Loucy (cell line): Measurements from ENCODE around the gene LGALS9B.
"Not testable (repeated sequence)": the region's sequence is repeated elsewhere in the genome, so short reads cannot be mapped to it uniquely, and the experiment has no call there.

ENCODE experiments used
- H2AFZ ChIP-seq: fragments of 200-600 bp; sonication (generic); 2 replicates; pipeline ENCODE4 v1.6.0; 2016; ENCODE audit warnings: antibody characterized with exemption, mild to moderate bottlenecking, low read length, moderate library complexity
- H3F3A ChIP-seq: fragments of 200-600 bp; 2 replicates; pipeline ENCODE4 v1.6.0; 2016; ENCODE audit warnings: antibody characterized with exemption, low read depth, mild to moderate bottlenecking
- H3K27me3 ChIP-seq: fragments of 200-600 bp; sonication (generic); 2 replicates; pipeline ENCODE4 v1.6.1; 2014; ENCODE audit warnings: low read length, mild to moderate bottlenecking; ENCODE audit not compliant: insufficient read depth, poor library complexity, severe bottlenecking
- H3K36me3 ChIP-seq: fragments of 200-600 bp; sonication (generic); 2 replicates; pipeline ENCODE4 v1.6.1; 2016; ENCODE audit warnings: low read length; ENCODE audit not compliant: insufficient read depth
- H3K4me1 ChIP-seq: fragments of 200-600 bp; sonication (generic); 2 replicates; pipeline ENCODE4 v1.5.1; 2014; ENCODE audit warnings: low read length, mild to moderate bottlenecking; ENCODE audit not compliant: insufficient read depth, poor library complexity, severe bottlenecking
- H3K4me2 ChIP-seq: fragments of 200-600 bp; sonication (generic); 2 replicates; pipeline ENCODE4 v1.6.0; 2014; ENCODE audit warnings: antibody characterized with exemption, low read length, low read depth, mild to moderate bottlenecking; ENCODE audit not compliant: poor library complexity, severe bottlenecking
- H3K4me3 ChIP-seq: fragments of 200-600 bp; sonication (generic); 2 replicates; pipeline ENCODE4 v1.5.1; 2014; ENCODE audit warnings: low read length, mild to moderate bottlenecking, mixed read lengths; ENCODE audit not compliant: poor library complexity, severe bottlenecking
- H3K79me2 ChIP-seq: fragments of 200-600 bp; sonication (generic); 2 replicates; pipeline ENCODE4 v1.6.1; 2014; ENCODE audit warnings: low read length; ENCODE audit not compliant: insufficient read depth
- H3K9ac ChIP-seq: fragments of 200-600 bp; sonication (generic); 2 replicates; pipeline ENCODE4 v1.6.0; 2014; ENCODE audit warnings: mild to moderate bottlenecking, low read depth, low read length, moderate library complexity; ENCODE audit not compliant: poor library complexity, severe bottlenecking
- H3K9me2 ChIP-seq: fragments of 200-600 bp; sonication (generic); replicated peaks from 2 replicates; pipeline ENCODE4 v1.6.1; 2016; ENCODE audit warnings: low read depth, low read length, mixed read lengths
- H3K9me3 ChIP-seq: fragments of 200-600 bp; sonication (generic); 2 replicates; pipeline ENCODE4 v1.6.1; 2014; ENCODE audit warnings: mild to moderate bottlenecking, antibody characterized with exemption, low read length, low read depth; ENCODE audit not compliant: insufficient read depth
- H4K20me1 ChIP-seq: fragments of 200-600 bp; sonication (generic); 2 replicates; pipeline ENCODE4 v1.6.0; 2014; ENCODE audit warnings: antibody characterized with exemption, low read length, mild to moderate bottlenecking; ENCODE audit not compliant: insufficient read depth, poor library complexity, severe bottlenecking

LGALS9B gene

GRCh38 chr17:20443632-20444031 lies 23.7 kb downstream of the LGALS9B start:
- not testable (repeated sequence) for H3K36me3 ChIP-seq, H3K9ac ChIP-seq, H3F3A ChIP-seq, H3K9me3 ChIP-seq, H2AFZ ChIP-seq, H3K4me2 ChIP-seq, H3K27me3 ChIP-seq, H3K4me1 ChIP-seq, H3K9me2 ChIP-seq, H3K4me3 ChIP-seq, H3K79me2 ChIP-seq, H4K20me1 ChIP-seq

GRCh38 chr17:20440665-20441064 lies 26.7 kb downstream of the LGALS9B start:
- not testable (repeated sequence) for H3K36me3 ChIP-seq, H2AFZ ChIP-seq, H3K9ac ChIP-seq, H3K4me3 ChIP-seq, H3F3A ChIP-seq, H4K20me1 ChIP-seq, H3K79me2 ChIP-seq, H3K27me3 ChIP-seq, H3K4me1 ChIP-seq, H3K9me2 ChIP-seq, H3K4me2 ChIP-seq, H3K9me3 ChIP-seq

- H3K4me3 ChIP-seq, H3K4me2 ChIP-seq, H3K27me3 ChIP-seq, H3K36me3 ChIP-seq, H3K79me2 ChIP-seq, H3K9ac ChIP-seq, H3F3A ChIP-seq, H3K4me1 ChIP-seq, H2AFZ ChIP-seq, H4K20me1 ChIP-seq, H3K9me2 ChIP-seq, H3K9me3 ChIP-seq: not testable (repeated sequence)
Observed at GRCh38 chr17:20435166-20435565, 32.2 kb downstream of the LGALS9B start.

GRCh38 chr17:20433382-20433781 lies 34.0 kb downstream of the LGALS9B start:
- H3K9me3 ChIP-seq, H4K20me1 ChIP-seq, H3K4me2 ChIP-seq, H2AFZ ChIP-seq, H3F3A ChIP-seq, H3K4me3 ChIP-seq, H3K79me2 ChIP-seq, H3K9ac ChIP-seq, H3K36me3 ChIP-seq, H3K9me2 ChIP-seq, H3K27me3 ChIP-seq, H3K4me1 ChIP-seq: not testable (repeated sequence)

- H3K36me3 ChIP-seq, H3K9me3 ChIP-seq, H3K4me2 ChIP-seq, H3K4me1 ChIP-seq, H3K9ac ChIP-seq, H3K4me3 ChIP-seq, H3K27me3 ChIP-seq, H4K20me1 ChIP-seq, H3K9me2 ChIP-seq, H2AFZ ChIP-seq, H3K79me2 ChIP-seq, H3F3A ChIP-seq: not testable (repeated sequence)
Observed at GRCh38 chr17:20427264-20427663, 40.1 kb downstream of the LGALS9B start.

GRCh38 chr17:20422826-20423225 lies 44.5 kb downstream of the LGALS9B start:
- H3K27me3 ChIP-seq, H3K9me3 ChIP-seq: not testable (repeated sequence)

GRCh38 chr17:20418838-20419237 lies 48.5 kb downstream of the LGALS9B start:
- H3K4me1 ChIP-seq, H3K9me3 ChIP-seq, H3K9ac ChIP-seq, H3K36me3 ChIP-seq, H3K79me2 ChIP-seq, H4K20me1 ChIP-seq, H3K27me3 ChIP-seq, H2AFZ ChIP-seq, H3K4me3 ChIP-seq, H3K9me2 ChIP-seq, H3F3A ChIP-seq, H3K4me2 ChIP-seq: not testable (repeated sequence)

More at GRCh38 chr17:20422826-20423225, 44.5 kb downstream of the LGALS9B start:
- not testable (repeated sequence) for H2AFZ ChIP-seq, H4K20me1 ChIP-seq, H3F3A ChIP-seq, H3K9ac ChIP-seq, H3K4me2 ChIP-seq, H3K79me2 ChIP-seq, H3K9me2 ChIP-seq, H3K4me3 ChIP-seq, H3K36me3 ChIP-seq, H3K4me1 ChIP-seq

GRCh38 chr17:20417492-20418080 lies 49.8 kb downstream of the LGALS9B start:
- not testable (repeated sequence) for H4K20me1 ChIP-seq, H3K36me3 ChIP-seq, H3K79me2 ChIP-seq, H3K4me2 ChIP-seq, H3K9ac ChIP-seq, H3K4me3 ChIP-seq, H3K4me1 ChIP-seq, H2AFZ ChIP-seq, H3K9me2 ChIP-seq, H3K9me3 ChIP-seq, H3K27me3 ChIP-seq, H3F3A ChIP-seq
